Measurements from ENCODE around the gene IFTAP. TPM values are rescaled to one million over a fixed set of nuclear protein-coding genes. Genes with fewer than 3 reads are reported as not detected.

Gene IFTAP
- total RNA-seq, 1 experiment from 2014 or later: 13.1 TPM

DNA sequence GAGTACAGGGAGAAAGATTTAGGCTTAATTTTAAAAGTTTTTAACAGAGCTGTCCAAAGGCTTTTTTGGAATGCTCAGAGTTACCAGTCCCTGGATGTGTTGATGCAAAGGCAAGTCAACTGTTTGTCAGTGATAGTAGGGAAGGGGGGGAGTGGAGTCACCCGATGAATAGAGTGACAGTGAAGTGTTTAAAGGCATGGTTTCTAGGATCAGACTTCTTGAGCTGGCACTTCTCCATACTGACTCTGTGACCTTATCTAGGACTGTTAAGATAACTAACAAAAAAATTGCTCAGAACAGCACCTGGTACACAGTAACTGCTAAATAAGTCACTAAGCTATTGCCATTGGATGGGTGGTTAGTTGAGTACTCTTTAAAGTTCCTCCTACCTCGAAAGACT lies 15.1 kb downstream of the IFTAP start:
- H3K27me3 Mint-ChIP-seq (ENCODE audit: insufficient read depth, unreplicated experiment): no peaks in the 10 kb centered on the region
- no peaks in the 10 kb centered on the region for H3K4me1 Mint-ChIP-seq (ENCODE audit: insufficient read depth, unreplicated experiment)
- no peak overlapping the region for H3K27ac Mint-ChIP-seq (ENCODE audit: low read depth, unreplicated experiment)
- no peaks in the 10 kb centered on the region for H3K9me3 Mint-ChIP-seq (ENCODE audit: unreplicated experiment)
- CTCF ChIA-PET: interaction anchor here (0.5 to 2.4 kb wide), 4 partner anchors 14 to 309 kb away, joined by 3 to 13 read pairs (median 4); no protein-coding TSS in a partner anchor
- intact Hi-C loops (cut with micrococcal nuclease): no loop called here
- BruUV-seq (replicated peaks): no TSS peak
- H3K4me3 Mint-ChIP-seq (ENCODE audit: unreplicated experiment): no peak overlapping the region
- TF ChIP-seq, protein P1, sequence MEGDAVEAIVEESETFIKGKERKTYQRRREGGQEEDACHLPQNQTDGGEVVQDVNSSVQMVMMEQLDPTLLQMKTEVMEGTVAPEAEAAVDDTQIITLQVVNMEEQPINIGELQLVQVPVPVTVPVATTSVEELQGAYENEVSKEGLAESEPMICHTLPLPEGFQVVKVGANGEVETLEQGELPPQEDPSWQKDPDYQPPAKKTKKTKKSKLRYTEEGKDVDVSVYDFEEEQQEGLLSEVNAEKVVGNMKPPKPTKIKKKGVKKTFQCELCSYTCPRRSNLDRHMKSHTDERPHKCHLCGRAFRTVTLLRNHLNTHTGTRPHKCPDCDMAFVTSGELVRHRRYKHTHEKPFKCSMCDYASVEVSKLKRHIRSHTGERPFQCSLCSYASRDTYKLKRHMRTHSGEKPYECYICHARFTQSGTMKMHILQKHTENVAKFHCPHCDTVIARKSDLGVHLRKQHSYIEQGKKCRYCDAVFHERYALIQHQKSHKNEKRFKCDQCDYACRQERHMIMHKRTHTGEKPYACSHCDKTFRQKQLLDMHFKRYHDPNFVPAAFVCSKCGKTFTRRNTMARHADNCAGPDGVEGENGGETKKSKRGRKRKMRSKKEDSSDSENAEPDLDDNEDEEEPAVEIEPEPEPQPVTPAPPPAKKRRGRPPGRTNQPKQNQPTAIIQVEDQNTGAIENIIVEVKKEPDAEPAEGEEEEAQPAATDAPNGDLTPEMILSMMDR (IDR thresholded peaks at IDR 0.05; ENCODE audit: unreplicated experiment): no peak
- no peak for DNase-seq (ENCODE audit: unreplicated experiment)
- POLR2A ChIA-PET: no interaction called here
- H3K36me3 Mint-ChIP-seq (ENCODE audit: insufficient read depth, unreplicated experiment): no peaks in the 10 kb centered on the region

DNA sequence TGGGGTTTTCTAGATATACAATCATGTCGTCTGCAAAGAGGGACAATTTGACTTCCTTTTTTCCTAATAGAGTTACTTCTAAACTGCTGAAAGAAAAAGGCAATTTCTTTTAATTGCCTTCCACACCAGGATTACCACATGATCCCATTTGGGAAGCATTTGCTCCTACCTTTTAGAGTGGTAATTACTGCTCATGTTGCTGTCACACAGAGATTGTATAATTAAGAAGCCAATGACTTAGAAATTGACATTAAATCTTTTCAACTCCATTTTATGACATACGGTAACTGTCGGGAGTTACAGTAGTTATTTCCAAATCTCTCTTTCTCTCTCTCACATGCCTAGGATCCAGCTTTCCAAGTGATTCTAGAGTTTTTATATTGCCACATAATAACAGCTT lies 21.5 kb downstream of the IFTAP start:
- CTCF ChIA-PET: no interaction called here
- TF ChIP-seq, protein P1 (IDR thresholded peaks at IDR 0.05; ENCODE audit: unreplicated experiment): no peak
- H3K4me3 Mint-ChIP-seq (ENCODE audit: unreplicated experiment): no peak overlapping the region

DNA sequence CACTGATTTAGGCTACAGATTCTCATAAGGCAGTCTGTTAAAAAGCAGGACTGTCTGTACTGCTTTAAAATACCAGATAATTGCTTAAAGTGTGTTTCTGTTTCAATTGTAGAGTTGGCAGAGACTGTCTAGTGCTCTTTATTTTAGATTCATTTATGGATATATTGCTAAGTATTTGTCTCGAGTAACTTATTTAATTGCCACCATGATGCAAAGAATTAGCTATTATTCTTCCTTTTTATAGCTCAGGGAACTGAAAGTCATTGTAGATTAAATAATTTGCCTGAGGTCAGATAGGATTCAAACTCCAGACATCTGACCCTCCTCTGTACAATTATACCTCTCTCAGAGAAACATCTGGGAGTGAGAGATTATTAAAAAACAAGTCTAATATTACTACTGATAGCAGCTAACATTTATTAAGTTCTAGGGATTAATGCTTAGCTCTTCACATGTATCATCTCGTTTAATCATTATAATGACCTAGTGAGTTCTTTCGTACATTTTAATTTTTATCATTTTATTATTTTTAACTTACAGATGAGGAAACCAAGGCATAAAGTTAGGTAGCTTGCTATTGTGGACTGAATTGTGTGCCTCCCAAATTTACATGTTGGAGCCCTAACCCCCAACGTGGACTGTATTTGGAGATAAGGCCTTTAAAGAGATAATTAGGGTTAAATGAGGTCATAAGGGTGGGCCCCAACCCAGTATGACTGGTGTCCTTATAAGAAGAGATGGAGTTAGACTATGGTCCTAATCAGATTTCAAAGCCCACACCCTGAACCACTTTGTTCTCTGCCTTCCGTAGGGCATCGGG lies 23.5 kb downstream of the IFTAP start:
- Mint-ChIP-seq H3K4me1 (ENCODE audit: insufficient read depth, unreplicated experiment) (peaks cover 6% of the 10 kb centered on the region), H3K9me3 (ENCODE audit: unreplicated experiment) (no peaks in the 10 kb centered on the region), H3K27ac (ENCODE audit: low read depth, unreplicated experiment) (no peak overlapping the region), H3K36me3 (ENCODE audit: insufficient read depth, unreplicated experiment) (no peaks in the 10 kb centered on the region), H3K4me3 (ENCODE audit: unreplicated experiment) (no peak overlapping the region), H3K27me3 (ENCODE audit: insufficient read depth, unreplicated experiment) (no peaks in the 10 kb centered on the region)
- BruUV-seq (replicated peaks): no TSS peak
- intact Hi-C loops (cut with micrococcal nuclease): no loop called here
- TF ChIP-seq, protein P1 (IDR thresholded peaks at IDR 0.05; ENCODE audit: unreplicated experiment): no peak
- CTCF ChIA-PET: no interaction called here
- POLR2A ChIA-PET: no interaction called here
- DNase-seq (ENCODE audit: unreplicated experiment): no peak

More for the DNA sequence above, 21.5 kb downstream of the IFTAP start:
- intact Hi-C loops (cut with micrococcal nuclease): no loop called here
- peaks cover 6% of the 10 kb centered on the region for H3K4me1 Mint-ChIP-seq (ENCODE audit: insufficient read depth, unreplicated experiment)
- H3K9me3 Mint-ChIP-seq (ENCODE audit: unreplicated experiment): no peaks in the 10 kb centered on the region
- no peak overlapping the region for H3K27ac Mint-ChIP-seq (ENCODE audit: low read depth, unreplicated experiment)
- no peak for DNase-seq (ENCODE audit: unreplicated experiment)
- POLR2A ChIA-PET: no interaction called here
- no peaks in the 10 kb centered on the region for H3K36me3 Mint-ChIP-seq (ENCODE audit: insufficient read depth, unreplicated experiment)
- H3K27me3 Mint-ChIP-seq (ENCODE audit: insufficient read depth, unreplicated experiment): no peaks in the 10 kb centered on the region
- BruUV-seq (replicated peaks): no TSS peak

DNA sequence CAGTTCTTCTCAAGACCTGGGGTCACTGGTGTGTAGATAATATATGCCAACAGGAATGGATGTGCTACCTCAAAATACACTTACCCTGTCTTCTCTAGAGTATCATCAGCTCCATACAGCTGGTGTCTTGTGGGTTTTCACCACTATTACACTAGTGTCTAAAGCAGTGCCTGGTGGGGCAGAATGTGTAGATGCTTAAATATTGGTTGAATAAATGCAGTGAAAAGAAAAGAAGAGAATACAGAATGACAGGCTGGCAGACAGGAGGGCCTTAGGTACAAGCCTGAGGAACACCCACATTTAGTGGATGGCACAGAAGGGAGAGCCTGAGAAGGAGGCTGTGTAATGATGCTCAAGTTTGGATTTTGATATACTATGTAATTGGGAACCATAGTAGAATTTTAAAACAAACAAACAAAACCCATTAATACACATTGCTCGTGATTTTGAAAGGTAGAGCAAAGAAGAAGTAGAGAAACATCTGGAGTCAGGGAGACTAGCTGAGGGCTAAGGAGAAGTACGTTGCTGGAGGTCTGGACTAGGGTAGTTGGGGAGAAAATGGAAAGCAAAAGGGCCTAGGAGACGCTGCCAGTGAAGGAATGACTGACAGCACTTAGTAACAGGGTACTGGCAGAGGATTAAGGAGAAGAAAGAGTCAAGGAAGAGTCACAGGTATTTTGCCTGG lies 24.2 kb downstream of the IFTAP start:
- Mint-ChIP-seq H3K4me3 (ENCODE audit: unreplicated experiment) (no peak overlapping the region), H3K4me1 (ENCODE audit: insufficient read depth, unreplicated experiment) (peaks cover 6% of the 10 kb centered on the region), H3K27me3 (ENCODE audit: insufficient read depth, unreplicated experiment) (no peaks in the 10 kb centered on the region), H3K27ac (ENCODE audit: low read depth, unreplicated experiment) (no peak overlapping the region), H3K9me3 (ENCODE audit: unreplicated experiment) (no peaks in the 10 kb centered on the region), H3K36me3 (ENCODE audit: insufficient read depth, unreplicated experiment) (no peaks in the 10 kb centered on the region)
- ChIA-PET POLR2A (no interaction called here), CTCF (interaction anchor here (1.3 kb wide), 1 partner anchor 54 kb away, joined by 5 read pairs; no protein-coding TSS in a partner anchor)
- intact Hi-C loops (cut with micrococcal nuclease): no loop called here
- TF ChIP-seq, protein P1 (IDR thresholded peaks at IDR 0.05; ENCODE audit: unreplicated experiment): no peak
- DNase-seq (ENCODE audit: unreplicated experiment): no peak
- no TSS peak for BruUV-seq (replicated peaks)
